Sigmoid colon (tissue), 4 donors: Measurements from ENCODE around the gene CIZ1.

ENCODE experiments used
- CTCF ChIP-seq, 4 experiments: fragments of 450-650 bp in 3 of 4; fragments of 200-600 bp in 1 of 4; IDR thresholded peaks; one replicate each; pipeline ENCODE4 v1.5.1; 2016 to 2019; ENCODE audit warnings: antibody characterized with exemption in 4 of 4, mild to moderate bottlenecking in 3 of 4, moderate library complexity in 2 of 4
- POLR2A ChIP-seq, 2 donors: fragments of 450-650 bp; IDR thresholded peaks; one replicate each; pipeline ENCODE4 v1.6.1; 2016; ENCODE audit warnings: antibody characterized with exemption in 2 of 2, mild to moderate bottlenecking in 2 of 2, moderate library complexity in 2 of 2
- POLR2AphosphoS5 ChIP-seq, 4 donors: sonication (generic); formaldehyde crosslinking; IDR thresholded peaks; one replicate each; pipeline ENCODE4 v1.6.1; 2017; ENCODE audit warnings: antibody characterized with exemption in 4 of 4

- TF ChIP-seq POLR2A (IDR thresholded peaks at IDR 0.05) (no peak), CTCF (IDR thresholded peaks at IDR 0.05) (no peak), POLR2AphosphoS5 (IDR thresholded peaks at IDR 0.05) (no peak)
Measured at GRCh38 chr9:128125580-128126354, 65.6 kb downstream of the CIZ1 start.
